COR-L47 (cell line): Measurements from ENCODE around the gene RELB.
A peak's percentile ranks its signal among the peaks of the same experiment; 100 is the strongest.
"Not testable (repeated sequence)": the region's sequence is repeated elsewhere in the genome, so short reads cannot be mapped to it uniquely, and the experiment has no call there.

ENCODE experiments used
- DNase-seq: peaks from one replicate; lab custom pipeline; 2025; lab: John Stamatoyannopoulos, UW

Gene RELB

DNA sequence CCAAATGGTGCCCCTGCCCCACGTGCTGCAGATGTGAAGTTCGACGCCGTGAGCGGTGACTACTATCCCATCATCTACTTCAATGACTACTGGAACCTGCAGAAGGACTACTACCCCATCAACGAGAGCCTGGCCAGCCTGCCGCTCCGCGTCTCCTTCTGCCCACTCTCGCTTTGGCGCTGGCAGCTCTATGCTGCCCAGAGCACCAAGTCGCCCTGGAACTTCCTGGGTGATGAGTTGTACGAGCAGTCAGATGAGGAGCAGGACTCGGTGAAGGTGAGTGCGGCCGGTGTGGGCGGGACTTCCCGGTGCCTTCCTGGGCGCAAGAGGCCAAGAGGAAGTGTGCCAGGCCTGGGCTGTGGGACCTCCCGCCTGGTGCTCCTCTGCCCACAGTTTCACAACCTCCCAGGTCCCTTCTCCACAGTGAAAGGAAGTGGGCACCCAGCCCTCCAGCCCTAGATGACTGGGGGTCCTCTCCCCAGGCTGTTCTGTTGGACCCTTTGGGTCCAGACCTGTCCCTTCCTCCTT is 14.1 kb upstream of the RELB start:
- DNase-seq: no peak

DNA sequence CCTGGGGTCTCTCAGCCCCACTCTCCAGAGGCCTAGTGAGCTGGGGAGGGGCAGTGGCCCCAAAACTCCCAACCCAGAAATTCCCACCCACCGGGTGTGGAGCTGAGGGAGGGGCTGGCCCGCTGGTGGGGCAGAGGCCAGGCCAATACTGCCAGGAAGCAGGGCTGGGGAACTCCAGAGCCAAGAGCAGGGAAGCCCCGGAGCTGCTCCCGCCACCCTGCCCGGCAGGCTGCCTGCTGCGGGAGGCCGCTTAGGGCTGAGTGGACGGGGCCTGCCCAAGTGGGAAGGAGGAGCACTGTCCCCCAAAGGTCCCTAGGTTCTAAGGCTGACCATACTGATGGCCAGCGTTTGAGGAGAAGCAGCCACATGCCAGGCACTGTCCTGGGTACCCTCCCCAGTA is 13.0 kb upstream of the RELB start:
- no peak for DNase-seq

DNA sequence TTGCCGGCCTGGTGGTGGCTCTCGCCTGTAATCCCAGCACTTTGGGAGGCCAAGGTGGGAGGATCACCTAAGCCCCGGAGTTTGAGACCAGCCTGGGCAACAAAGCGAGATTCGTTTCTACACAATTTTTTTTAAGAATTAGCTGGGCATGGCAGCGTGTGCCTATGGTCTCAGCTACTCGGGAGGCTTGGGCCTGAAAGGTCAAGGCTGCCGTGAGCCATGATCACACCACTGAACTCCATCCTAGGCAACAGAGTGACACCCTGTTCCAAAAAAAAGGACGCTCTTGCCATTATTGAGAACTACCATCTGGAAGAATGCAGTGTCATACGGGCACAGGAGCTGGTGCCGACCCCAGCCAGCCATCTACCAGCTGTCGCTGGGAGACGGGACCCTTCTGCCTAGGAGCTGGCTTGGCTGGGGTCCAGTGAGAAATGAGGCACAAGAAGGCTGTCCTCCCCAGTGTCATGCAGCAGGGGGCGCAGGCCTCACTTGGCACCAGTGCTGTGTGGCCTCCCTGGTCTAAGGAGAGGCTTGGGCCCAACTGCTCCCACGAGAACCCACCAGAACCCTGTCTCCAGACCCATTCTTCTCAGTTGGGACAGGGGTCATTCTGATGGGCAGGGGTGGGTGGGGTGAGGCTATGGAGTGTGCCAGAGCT is 12.2 kb upstream of the RELB start:
- peak; percentile 48 for DNase-seq

GRCh38 chr19:44990459-44990858 is 10.8 kb upstream of the RELB start:
- DNase-seq: no peak

DNA sequence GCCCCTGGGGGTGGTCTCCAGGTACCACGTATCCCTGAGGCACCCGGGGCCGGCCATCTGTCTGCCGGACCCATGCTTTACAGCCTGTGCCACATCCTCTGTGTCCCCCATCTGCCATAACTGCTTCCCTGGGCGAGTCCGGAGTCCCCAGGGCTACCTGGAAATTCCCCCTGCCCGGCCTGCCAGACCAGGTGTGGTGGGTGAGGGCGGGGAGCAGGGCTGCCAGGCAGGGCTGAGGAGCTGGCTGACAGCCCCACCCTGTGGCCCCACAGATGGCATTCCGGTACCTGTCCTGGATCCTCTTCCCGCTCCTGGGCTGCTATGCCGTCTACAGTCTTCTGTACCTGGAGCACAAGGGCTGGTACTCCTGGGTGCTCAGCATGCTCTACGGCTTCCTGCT is 10.3 kb upstream of the RELB start:
- no peak for DNase-seq

DNA sequence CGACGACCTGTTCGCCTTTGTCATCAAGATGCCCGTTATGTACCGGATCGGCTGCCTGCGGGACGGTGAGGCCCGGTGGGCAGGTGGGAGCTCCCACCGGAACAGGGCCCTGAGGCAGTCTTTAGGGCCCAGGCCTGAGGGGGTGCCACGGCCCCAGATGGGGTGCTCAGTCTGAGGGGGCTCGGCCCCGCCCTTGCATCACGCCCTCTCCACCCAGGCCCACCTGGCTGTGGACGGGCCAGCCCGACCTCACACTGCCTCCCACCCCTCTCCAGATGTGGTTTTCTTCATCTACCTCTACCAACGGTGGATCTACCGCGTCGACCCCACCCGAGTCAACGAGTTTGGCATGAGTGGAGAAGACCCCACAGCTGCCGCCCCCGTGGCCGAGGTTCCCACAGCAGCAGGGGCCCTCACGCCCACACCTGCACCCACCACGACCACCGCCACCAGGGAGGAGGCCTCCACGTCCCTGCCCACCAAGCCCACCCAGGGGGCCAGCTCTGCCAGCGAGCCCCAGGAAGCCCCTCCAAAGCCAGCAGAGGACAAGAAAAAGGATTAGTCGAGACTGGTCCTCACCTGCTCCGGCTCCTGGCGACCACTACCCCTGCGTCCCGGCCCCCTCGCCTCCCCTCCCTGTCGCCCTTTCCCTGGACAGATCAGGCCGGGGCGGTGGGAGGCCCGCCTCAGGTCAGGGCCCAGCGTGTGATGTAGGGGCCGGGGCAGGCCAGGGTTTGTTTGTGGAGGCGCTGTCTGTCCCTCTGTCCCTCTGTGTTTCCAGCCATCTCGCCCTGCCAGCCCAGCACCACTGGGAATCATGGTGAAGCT is 8.7 kb upstream of the RELB start:
- DNase-seq: no peak

- no peak for DNase-seq
Observed at GRCh38 chr19:44993526-44993925, 7.7 kb upstream of the RELB start.

GRCh38 chr19:44993926-44994537 is 7.2 kb upstream of the RELB start:
- no peak for DNase-seq

DNA sequence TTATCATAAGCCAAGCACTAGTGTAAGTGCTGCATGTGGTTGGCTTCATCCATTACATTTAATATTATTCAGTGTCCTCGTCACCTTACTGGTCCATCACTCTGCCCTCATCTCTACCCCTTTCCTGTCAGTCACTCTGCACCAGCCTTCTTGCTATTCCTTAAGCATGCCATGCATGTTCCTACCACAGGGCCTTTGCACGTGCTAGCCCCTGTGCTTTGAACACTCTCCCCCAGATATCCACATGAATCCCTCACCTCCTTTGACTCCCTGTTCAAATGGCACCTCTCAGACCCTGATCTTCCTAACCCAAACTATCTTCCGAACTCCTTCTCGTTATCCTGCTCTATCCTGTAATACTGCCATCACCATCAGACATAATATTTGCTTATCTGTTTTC is 3.2 kb upstream of the RELB start:
- DNase-seq: no peak

DNA sequence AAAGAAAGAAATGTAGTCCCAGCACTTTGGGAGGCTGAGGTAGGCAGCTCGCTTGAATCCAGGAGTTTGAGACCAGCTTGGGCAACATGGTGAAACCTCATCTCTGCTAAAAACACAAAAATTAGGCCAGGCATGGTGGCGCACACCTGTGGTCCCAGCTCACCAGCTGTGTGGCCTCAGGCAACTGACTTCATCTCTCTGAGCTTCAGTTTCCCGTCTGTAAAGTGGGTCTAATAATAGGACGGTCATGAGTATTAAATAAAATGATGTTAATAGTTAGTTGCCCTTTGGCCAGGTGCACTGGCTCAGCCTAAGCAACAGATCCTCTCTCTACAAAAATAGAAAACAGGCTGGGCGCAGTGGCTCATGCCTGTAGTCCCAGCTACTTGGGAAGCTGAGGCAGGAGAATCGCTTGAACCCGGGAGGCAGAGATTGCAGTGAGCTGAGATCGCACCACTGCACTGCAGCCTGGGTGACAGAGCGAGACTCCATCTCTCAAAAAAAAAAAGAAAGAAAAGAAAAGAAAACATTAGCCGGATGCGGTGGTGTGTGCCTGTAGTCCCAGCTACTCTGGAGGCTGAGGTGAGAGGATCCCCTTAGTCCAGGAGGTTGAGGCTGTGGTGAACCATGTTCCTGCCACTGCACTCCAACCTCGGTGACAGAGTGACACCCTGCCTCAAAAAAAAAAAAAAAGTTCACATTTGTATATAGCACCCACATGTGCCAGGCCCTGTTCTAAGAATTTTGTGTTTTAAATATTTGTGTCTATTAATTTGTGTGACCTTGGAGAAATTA is 1.9 kb upstream of the RELB start:
- DNase-seq: not testable (repeated sequence)

DNA sequence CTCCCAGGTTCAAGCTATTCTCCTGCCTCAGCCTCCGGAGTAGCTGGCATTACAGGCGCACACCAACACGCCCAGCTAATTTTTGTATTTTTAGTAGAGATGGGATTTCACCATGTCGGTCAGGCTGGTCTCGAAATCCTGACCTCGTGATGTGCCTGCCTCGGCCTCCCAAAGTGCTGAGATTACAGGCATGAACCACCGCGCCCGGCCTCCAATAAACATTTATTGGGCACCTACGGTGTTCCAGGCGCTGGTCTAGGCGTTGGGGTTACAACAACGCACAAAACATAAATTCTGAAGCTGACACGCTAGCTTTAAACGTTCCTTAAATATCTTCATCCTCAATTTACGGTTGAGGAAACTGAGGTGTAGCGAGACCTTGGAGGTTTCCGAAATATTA is 599 bp upstream of the RELB start:
- DNase-seq: not testable (repeated sequence)

- no peak for DNase-seq
Observed at GRCh38 chr19:45003485-45003884, 2.2 kb downstream of the RELB start.

- no peak for DNase-seq
Observed at GRCh38 chr19:45005787-45006186, 4.5 kb downstream of the RELB start.

- no peak for DNase-seq
Observed at GRCh38 chr19:45008552-45008951, 7.3 kb downstream of the RELB start.

GRCh38 chr19:45009625-45010255 is 8.5 kb downstream of the RELB start:
- DNase-seq: no peak

DNA sequence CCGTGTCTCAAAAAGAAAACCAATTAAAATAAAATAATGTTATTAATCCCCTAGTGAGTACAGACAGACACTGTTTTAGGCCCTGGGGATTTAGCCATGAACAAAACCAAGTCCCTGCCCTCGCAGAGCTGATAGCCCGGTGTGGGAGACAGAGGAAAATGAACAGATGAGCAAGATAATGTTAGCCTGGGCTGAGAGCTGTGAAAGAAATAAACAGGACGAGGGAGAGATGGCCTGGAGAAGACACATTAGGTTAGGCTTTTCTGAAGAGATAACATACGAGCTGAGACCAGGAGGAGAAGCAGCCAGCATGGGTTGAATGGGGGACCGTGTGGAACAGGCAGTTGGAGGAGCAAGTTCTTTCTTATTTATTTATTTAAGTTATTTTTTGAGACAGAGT is 9.0 kb downstream of the RELB start:
- no peak for DNase-seq

DNA sequence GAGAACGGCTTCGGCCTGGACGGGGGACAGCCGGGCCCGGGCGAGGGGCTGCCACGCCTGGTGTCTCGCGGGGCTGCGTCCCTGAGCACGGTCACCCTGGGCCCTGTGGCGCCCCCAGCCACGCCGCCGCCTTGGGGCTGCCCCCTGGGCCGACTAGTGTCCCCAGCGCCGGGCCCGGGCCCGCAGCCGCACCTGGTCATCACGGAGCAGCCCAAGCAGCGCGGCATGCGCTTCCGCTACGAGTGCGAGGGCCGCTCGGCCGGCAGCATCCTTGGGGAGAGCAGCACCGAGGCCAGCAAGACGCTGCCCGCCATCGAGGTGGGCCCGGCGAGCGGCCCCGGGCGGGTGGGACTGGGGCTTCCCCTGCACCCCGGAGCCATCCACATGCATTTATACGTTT is 10.7 kb downstream of the RELB start:
- no peak for DNase-seq

- peak; percentile 44 for DNase-seq
Observed at GRCh38 chr19:45016388-45017314, 15.4 kb downstream of the RELB start.

DNA sequence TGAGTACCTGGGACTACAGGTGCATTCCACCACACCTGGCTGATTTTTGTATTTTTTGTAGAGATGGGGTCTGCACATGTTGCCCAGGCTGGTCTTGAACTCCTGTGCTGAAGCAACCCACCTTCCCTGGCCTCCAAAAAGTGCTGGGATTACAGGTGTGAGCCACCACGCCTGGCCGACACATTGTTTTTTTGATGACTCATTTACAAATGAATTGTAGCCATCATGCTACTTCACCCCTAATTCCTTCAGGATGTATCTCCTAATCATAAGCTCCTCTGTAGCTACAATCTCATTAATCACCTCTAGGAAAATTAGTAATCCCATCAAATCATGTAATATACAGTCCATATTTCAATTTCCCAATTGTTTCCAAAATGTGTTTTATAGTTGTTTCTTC is 17.9 kb downstream of the RELB start:
- DNase-seq: no peak

GRCh38 chr19:45020071-45020470 is 18.8 kb downstream of the RELB start:
- no peak for DNase-seq

- DNase-seq: no peak
Observed at GRCh38 chr19:45021971-45022370, 20.7 kb downstream of the RELB start.
